Measurements from ENCODE around the gene NEO1.

Gene NEO1

DNA sequence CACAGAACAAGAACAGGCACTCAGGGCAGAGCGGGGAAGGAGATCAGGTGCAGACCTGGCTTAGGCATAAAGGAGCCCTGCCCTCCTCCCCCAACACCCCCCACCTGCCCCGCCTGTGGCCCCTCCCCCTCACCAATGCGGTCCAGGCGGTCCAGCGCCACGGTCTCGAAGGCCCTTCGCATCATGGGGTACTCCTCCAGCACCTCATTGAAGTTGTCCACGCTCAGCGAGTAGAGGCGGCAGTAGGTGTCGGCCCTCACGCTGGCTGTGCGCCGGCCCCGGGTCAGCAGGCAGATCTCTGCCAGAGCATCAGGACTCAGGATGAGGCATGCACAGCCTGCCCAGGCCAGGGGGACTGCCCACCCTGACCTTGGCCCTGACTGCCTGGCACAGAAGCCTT, 271.7 kb downstream of the NEO1 start:
- H3K27me3 ChIP-seq (ENCODE audit: control insufficient read depth in 5 of 5, insufficient read depth in 4 of 5, low read length in 5 of 5), result peaks cover 12 to 27% (median 21%) of the 10 kb centered on the region in 5 donors

GRCh38 chr15:73324496-73325170, 272.4 kb downstream of the NEO1 start:
- no peaks in the 10 kb centered on the region for H3K36me3 ChIP-seq (ENCODE audit: control insufficient read depth in 5 of 5, insufficient read depth in 5 of 5, low read length in 5 of 5)
- H3K9ac ChIP-seq (ENCODE audit: low read length in 5 of 5), result no peak overlapping the region
- H3K27ac ChIP-seq (ENCODE audit: low read depth, low read length), result no peak overlapping the region
- peaks cover 0 to 2% (median 0%) of the 10 kb centered on the region in 5 donors for H3K9me3 ChIP-seq (ENCODE audit: control insufficient read depth in 5 of 5, low read length in 5 of 5)
- H3K4me1 ChIP-seq (ENCODE audit: control insufficient read depth in 5 of 5, insufficient read depth in 5 of 5, low read length in 5 of 5), result peaks cover under 1 to 5% (median 2%) of the 10 kb centered on the region in 5 donors
- H3K4me3 ChIP-seq (ENCODE audit: low read depth in 1 of 5, low read length in 5 of 5), result no peak overlapping the region
- H3K27me3 ChIP-seq (ENCODE audit: control insufficient read depth in 5 of 5, insufficient read depth in 4 of 5, low read length in 5 of 5), result peaks cover 12 to 20% (median 16%) of the 10 kb centered on the region in 5 donors

More for the DNA sequence above, 271.7 kb downstream of the NEO1 start:
- Histone ChIP-seq H3K4me3 (ENCODE audit: low read depth in 1 of 5, low read length in 5 of 5) (no peak overlapping the region), H3K9me3 (ENCODE audit: control insufficient read depth in 5 of 5, low read length in 5 of 5) (peaks cover 0 to 2% (median 0%) of the 10 kb centered on the region in 5 donors), H3K4me1 (ENCODE audit: control insufficient read depth in 5 of 5, insufficient read depth in 5 of 5, low read length in 5 of 5) (peaks cover 0 to 5% (median 0%) of the 10 kb centered on the region in 5 donors), H3K9ac (ENCODE audit: low read length in 5 of 5) (no peak overlapping the region), H3K27ac (ENCODE audit: low read depth, low read length) (no peak overlapping the region), H3K36me3 (ENCODE audit: control insufficient read depth in 5 of 5, insufficient read depth in 5 of 5, low read length in 5 of 5) (no peaks in the 10 kb centered on the region)

GRCh38 chr15:73325191-73325861, 273.1 kb downstream of the NEO1 start:
- H3K27me3 ChIP-seq (ENCODE audit: control insufficient read depth in 5 of 5, insufficient read depth in 4 of 5, low read length in 5 of 5), result peaks cover 7 to 13% (median 10%) of the 10 kb centered on the region in 5 donors
- peaks cover 4 to 9% (median 7%) of the 10 kb centered on the region in 5 donors for H3K4me1 ChIP-seq (ENCODE audit: control insufficient read depth in 5 of 5, insufficient read depth in 5 of 5, low read length in 5 of 5)
- no peaks in the 10 kb centered on the region for H3K36me3 ChIP-seq (ENCODE audit: control insufficient read depth in 5 of 5, insufficient read depth in 5 of 5, low read length in 5 of 5)
- H3K27ac ChIP-seq (ENCODE audit: low read depth, low read length), result no peak overlapping the region
- H3K9me3 ChIP-seq (ENCODE audit: control insufficient read depth in 5 of 5, low read length in 5 of 5), result peaks cover 0 to 2% (median 0%) of the 10 kb centered on the region in 5 donors
- no peak overlapping the region for H3K4me3 ChIP-seq (ENCODE audit: low read depth in 1 of 5, low read length in 5 of 5)
- H3K9ac ChIP-seq (ENCODE audit: low read length in 5 of 5), result no peak overlapping the region

GRCh38 chr15:73326157-73326556, 273.9 kb downstream of the NEO1 start:
- H3K27ac ChIP-seq (ENCODE audit: low read depth, low read length), result no peak overlapping the region
- H3K4me3 ChIP-seq (ENCODE audit: low read depth in 1 of 5, low read length in 5 of 5), result no peak overlapping the region
- H3K27me3 ChIP-seq (ENCODE audit: control insufficient read depth in 5 of 5, insufficient read depth in 4 of 5, low read length in 5 of 5), result peaks cover 7 to 11% (median 7%) of the 10 kb centered on the region in 5 donors
- H3K9ac ChIP-seq (ENCODE audit: low read length in 5 of 5), result no peak overlapping the region
- no peaks in the 10 kb centered on the region for H3K36me3 ChIP-seq (ENCODE audit: control insufficient read depth in 5 of 5, insufficient read depth in 5 of 5, low read length in 5 of 5)
- peaks cover 0 to 2% (median 0%) of the 10 kb centered on the region in 5 donors for H3K9me3 ChIP-seq (ENCODE audit: control insufficient read depth in 5 of 5, low read length in 5 of 5)
- H3K4me1 ChIP-seq (ENCODE audit: control insufficient read depth in 5 of 5, insufficient read depth in 5 of 5, low read length in 5 of 5), result peaks cover 6 to 18% (median 13%) of the 10 kb centered on the region in 5 donors

GRCh38 chr15:73328149-73328820, 276.0 kb downstream of the NEO1 start:
- Histone ChIP-seq H3K9ac (ENCODE audit: low read length in 5 of 5) (no peak overlapping the region), H3K9me3 (ENCODE audit: control insufficient read depth in 5 of 5, low read length in 5 of 5) (peaks cover 0 to 2% (median 0%) of the 10 kb centered on the region in 5 donors), H3K4me1 (ENCODE audit: control insufficient read depth in 5 of 5, insufficient read depth in 5 of 5, low read length in 5 of 5) (peaks cover 6 to 18% (median 13%) of the 10 kb centered on the region in 5 donors), H3K4me3 (ENCODE audit: low read depth in 1 of 5, low read length in 5 of 5) (no peak overlapping the region), H3K27me3 (ENCODE audit: control insufficient read depth in 5 of 5, insufficient read depth in 4 of 5, low read length in 5 of 5) (peaks cover 5 to 9% (median 7%) of the 10 kb centered on the region in 5 donors), H3K36me3 (ENCODE audit: control insufficient read depth in 5 of 5, insufficient read depth in 5 of 5, low read length in 5 of 5) (no peaks in the 10 kb centered on the region), H3K27ac (ENCODE audit: low read depth, low read length) (no peak overlapping the region)

- Histone ChIP-seq H3K9ac (ENCODE audit: low read length in 5 of 5) (no peak overlapping the region), H3K4me1 (ENCODE audit: control insufficient read depth in 5 of 5, insufficient read depth in 5 of 5, low read length in 5 of 5) (peaks cover 6 to 18% (median 13%) of the 10 kb centered on the region in 5 donors), H3K27me3 (ENCODE audit: control insufficient read depth in 5 of 5, insufficient read depth in 4 of 5, low read length in 5 of 5) (peaks cover 2 to 9% (median 7%) of the 10 kb centered on the region in 5 donors), H3K9me3 (ENCODE audit: control insufficient read depth in 5 of 5, low read length in 5 of 5) (peaks cover 0 to 2% (median 0%) of the 10 kb centered on the region in 5 donors), H3K4me3 (ENCODE audit: low read depth in 1 of 5, low read length in 5 of 5) (no peak overlapping the region), H3K27ac (ENCODE audit: low read depth, low read length) (no peak overlapping the region), H3K36me3 (ENCODE audit: control insufficient read depth in 5 of 5, insufficient read depth in 5 of 5, low read length in 5 of 5) (no peaks in the 10 kb centered on the region)
Measured at GRCh38 chr15:73328981-73329380, 276.7 kb downstream of the NEO1 start.

GRCh38 chr15:73329501-73330200, 277.4 kb downstream of the NEO1 start:
- Histone ChIP-seq H3K36me3 (ENCODE audit: control insufficient read depth in 5 of 5, insufficient read depth in 5 of 5, low read length in 5 of 5) (no peaks in the 10 kb centered on the region), H3K27ac (ENCODE audit: low read depth, low read length) (no peak overlapping the region), H3K4me3 (ENCODE audit: low read depth in 1 of 5, low read length in 5 of 5) (no peak overlapping the region), H3K27me3 (ENCODE audit: control insufficient read depth in 5 of 5, insufficient read depth in 4 of 5, low read length in 5 of 5) (peaks cover 2 to 8% (median 6%) of the 10 kb centered on the region in 5 donors), H3K9me3 (ENCODE audit: control insufficient read depth in 5 of 5, low read length in 5 of 5) (no peaks in the 10 kb centered on the region), H3K9ac (ENCODE audit: low read length in 5 of 5) (no peak overlapping the region), H3K4me1 (ENCODE audit: control insufficient read depth in 5 of 5, insufficient read depth in 5 of 5, low read length in 5 of 5) (peaks cover 6 to 18% (median 13%) of the 10 kb centered on the region in 5 donors)

DNA sequence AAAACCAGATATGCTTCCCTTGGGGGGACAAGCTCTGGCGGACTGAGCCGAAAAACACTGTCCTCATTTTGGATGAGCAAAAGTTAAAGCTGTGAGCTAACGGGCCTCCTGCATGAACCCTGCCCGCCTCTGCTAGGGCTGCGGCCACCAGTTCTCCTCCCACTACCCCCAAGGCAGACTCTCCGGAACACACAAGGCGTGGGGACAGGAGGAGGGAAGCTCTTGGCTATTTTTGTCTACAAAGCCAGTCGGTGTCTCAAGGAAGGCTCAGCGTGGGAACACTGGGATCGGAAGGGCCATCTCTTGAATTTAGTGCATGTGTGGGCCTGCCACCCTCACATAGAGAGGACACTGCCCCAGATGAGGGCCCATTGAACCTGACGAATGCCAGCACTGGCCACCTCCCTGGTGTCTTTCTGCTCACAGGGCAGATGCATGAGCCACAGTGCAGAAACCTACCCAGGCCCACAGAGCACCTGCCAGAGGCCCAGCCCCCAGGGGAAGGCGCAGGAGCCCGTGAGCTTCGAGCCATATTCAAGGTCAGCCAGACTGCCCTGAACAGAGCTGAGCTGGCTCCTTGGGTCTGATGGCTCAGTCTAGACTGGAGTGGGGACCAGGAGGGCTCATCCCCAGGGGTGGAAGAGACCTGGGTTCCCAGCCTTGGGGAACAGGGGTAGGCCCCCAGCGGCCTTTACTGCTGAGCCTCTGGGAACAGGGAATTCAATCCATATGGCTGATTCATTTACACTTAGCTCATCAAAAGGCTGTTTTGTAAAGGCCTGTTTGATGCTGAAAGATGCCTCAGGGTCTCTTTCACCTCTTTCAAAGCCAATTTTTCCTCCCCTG, 278.2 kb downstream of the NEO1 start:
- H3K36me3 ChIP-seq (ENCODE audit: control insufficient read depth in 5 of 5, insufficient read depth in 5 of 5, low read length in 5 of 5), result no peaks in the 10 kb centered on the region
- H3K27ac ChIP-seq (ENCODE audit: low read depth, low read length), result no peak overlapping the region
- no peaks in the 10 kb centered on the region for H3K9me3 ChIP-seq (ENCODE audit: control insufficient read depth in 5 of 5, low read length in 5 of 5)
- H3K27me3 ChIP-seq (ENCODE audit: control insufficient read depth in 5 of 5, insufficient read depth in 4 of 5, low read length in 5 of 5), result peaks cover 0 to 4% (median 2%) of the 10 kb centered on the region in 5 donors
- H3K9ac ChIP-seq (ENCODE audit: low read length in 5 of 5), result no peak overlapping the region
- peaks cover 6 to 18% (median 13%) of the 10 kb centered on the region in 5 donors for H3K4me1 ChIP-seq (ENCODE audit: control insufficient read depth in 5 of 5, insufficient read depth in 5 of 5, low read length in 5 of 5)
- no peak overlapping the region for H3K4me3 ChIP-seq (ENCODE audit: low read depth in 1 of 5, low read length in 5 of 5)

DNA sequence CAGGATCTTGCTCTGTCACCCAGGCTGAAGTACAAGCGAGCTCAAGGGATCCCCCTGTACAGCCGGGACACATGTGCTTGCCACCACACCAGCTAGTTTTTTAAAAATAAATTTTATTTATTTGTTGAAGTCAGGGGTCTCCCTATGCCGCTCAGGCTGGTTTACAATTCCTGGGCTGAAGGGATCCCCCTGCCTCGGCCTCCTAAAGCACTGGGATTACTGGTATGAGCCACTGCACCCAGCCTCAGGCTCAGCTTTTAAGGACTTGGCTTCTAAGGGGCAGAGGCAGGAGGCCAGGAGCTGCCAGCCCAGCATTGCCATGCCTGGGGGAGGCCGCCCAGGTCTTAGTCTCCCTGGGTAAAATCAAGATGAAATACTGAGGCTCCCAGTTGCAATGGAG, 279.2 kb downstream of the NEO1 start:
- no peaks in the 10 kb centered on the region for H3K36me3 ChIP-seq (ENCODE audit: control insufficient read depth in 5 of 5, insufficient read depth in 5 of 5, low read length in 5 of 5)
- peaks cover 4 to 18% (median 11%) of the 10 kb centered on the region in 5 donors for H3K4me1 ChIP-seq (ENCODE audit: control insufficient read depth in 5 of 5, insufficient read depth in 5 of 5, low read length in 5 of 5)
- H3K9ac ChIP-seq (ENCODE audit: low read length in 5 of 5), result no peak overlapping the region
- no peak overlapping the region for H3K4me3 ChIP-seq (ENCODE audit: low read depth in 1 of 5, low read length in 5 of 5)
- peaks cover 0 to 7% (median 2%) of the 10 kb centered on the region in 5 donors for H3K27me3 ChIP-seq (ENCODE audit: control insufficient read depth in 5 of 5, insufficient read depth in 4 of 5, low read length in 5 of 5)
- H3K27ac ChIP-seq (ENCODE audit: low read depth, low read length), result no peak overlapping the region
- no peaks in the 10 kb centered on the region for H3K9me3 ChIP-seq (ENCODE audit: control insufficient read depth in 5 of 5, low read length in 5 of 5)
